SJSA1 (cell line): ENCODE results near the gene PRKACB. TPM values are rescaled to one million over a fixed set of nuclear protein-coding genes. Genes with fewer than 3 reads are reported as not detected.

Experiments used
- DNase-seq, 2 experiments: peaks; one replicate each; pipeline ENCODE4 v3.0.0-alpha.2; 2015 to 2020; ENCODE audit warnings: low spot score in 2 of 2, low read depth in 1 of 2
- H3K27ac ChIP-seq: fragments of 250-450 bp; sonication (Bioruptor Pico); 2 replicates; pipeline ENCODE4 v1.5.1; 2020; ENCODE audit warnings: mild to moderate bottlenecking, moderate library complexity
- H3K27me3 ChIP-seq: fragments of 250-450 bp; sonication (Bioruptor Pico); replicated peaks from 2 replicates; pipeline ENCODE4 v1.5.1; 2020; ENCODE audit warnings: mild to moderate bottlenecking, moderate library complexity
- H3K36me3 ChIP-seq: fragments of 250-450 bp; sonication (Bioruptor Pico); 2 replicates; pipeline ENCODE4 v1.5.1; 2020; ENCODE audit warnings: mild to moderate bottlenecking
- H3K4me1 ChIP-seq: fragments of 250-450 bp; sonication (Bioruptor Pico); replicated peaks from 2 replicates; pipeline ENCODE4 v1.6.1; 2021; ENCODE audit warnings: mild to moderate bottlenecking
- H3K4me3 ChIP-seq: fragments of 250-450 bp; sonication (Bioruptor Pico); 2 replicates; pipeline ENCODE4 v1.5.1; 2020; ENCODE audit warnings: mild to moderate bottlenecking
- H3K9me3 ChIP-seq: fragments of 250-450 bp; sonication (Bioruptor Pico); replicated peaks from 2 replicates; pipeline ENCODE4 v1.5.1; 2020; ENCODE audit warnings: mild to moderate bottlenecking
- total RNA-seq: library from RNA; depleted of rRNA; stranded (reverse); fragments of >200 nt; shearing (Covaris generic); gene quantifications from 2 replicates; pipeline ENCODE4 v1.2.3, GENCODE V29; 2014

The PRKACB gene
- total RNA-seq, 1 experiment from 2014 or later: 51.7 TPM

GRCh38 chr1:84253891-84254290 is 109.8 kb downstream of the PRKACB start:
- no peaks in the 10 kb centered on the region for H3K9me3 ChIP-seq
- no peak overlapping the region for H3K4me3 ChIP-seq
- H3K4me1 ChIP-seq: peaks cover 13% of the 10 kb centered on the region
- no peaks in the 10 kb centered on the region for H3K36me3 ChIP-seq
- DNase-seq: peak; percentile 72 to 73
- no peaks in the 10 kb centered on the region for H3K27me3 ChIP-seq
- H3K27ac ChIP-seq: no peak overlapping the region

GRCh38 chr1:84254703-84255238 is 110.7 kb downstream of the PRKACB start:
- H3K27ac ChIP-seq: no peak overlapping the region

GRCh38 chr1:84255582-84255981 is 111.5 kb downstream of the PRKACB start:
- H3K9me3 ChIP-seq: no peaks in the 10 kb centered on the region
- H3K27ac ChIP-seq: no peak overlapping the region
- H3K4me1 ChIP-seq: peaks cover 13% of the 10 kb centered on the region
- H3K36me3 ChIP-seq: no peaks in the 10 kb centered on the region
- no peaks in the 10 kb centered on the region for H3K27me3 ChIP-seq
- no peak overlapping the region for H3K4me3 ChIP-seq
- DNase-seq: no peak

More at GRCh38 chr1:84254703-84255238, 110.7 kb downstream of the PRKACB start:
- Histone ChIP-seq H3K9me3 (no peaks in the 10 kb centered on the region), H3K36me3 (no peaks in the 10 kb centered on the region), H3K4me1 (peaks cover 13% of the 10 kb centered on the region), H3K4me3 (no peak overlapping the region), H3K27me3 (no peaks in the 10 kb centered on the region)
- no peak for DNase-seq

GRCh38 chr1:84257617-84258016 is 113.5 kb downstream of the PRKACB start:
- Histone ChIP-seq H3K36me3 (no peaks in the 10 kb centered on the region), H3K9me3 (no peaks in the 10 kb centered on the region), H3K4me3 (no peak overlapping the region), H3K27ac (no peak overlapping the region), H3K27me3 (no peaks in the 10 kb centered on the region), H3K4me1 (peaks cover 17% of the 10 kb centered on the region)
- DNase-seq: no peak

GRCh38 chr1:84259376-84259775 is 115.3 kb downstream of the PRKACB start:
- Histone ChIP-seq H3K27ac (no peak overlapping the region), H3K36me3 (no peaks in the 10 kb centered on the region), H3K4me3 (no peak overlapping the region), H3K4me1 (peaks cover 5% of the 10 kb centered on the region), H3K9me3 (no peaks in the 10 kb centered on the region), H3K27me3 (no peaks in the 10 kb centered on the region)
- DNase-seq: no peak

GRCh38 chr1:84259989-84260388 is 115.9 kb downstream of the PRKACB start:
- no peak for DNase-seq
- Histone ChIP-seq H3K27me3 (no peaks in the 10 kb centered on the region), H3K9me3 (no peaks in the 10 kb centered on the region), H3K4me1 (peaks cover 4% of the 10 kb centered on the region), H3K4me3 (no peak overlapping the region), H3K27ac (no peak overlapping the region), H3K36me3 (no peaks in the 10 kb centered on the region)

GRCh38 chr1:84260852-84261518 is 116.9 kb downstream of the PRKACB start:
- peaks cover 4% of the 10 kb centered on the region for H3K4me1 ChIP-seq
- no peak for DNase-seq
- H3K36me3 ChIP-seq: no peaks in the 10 kb centered on the region
- H3K4me3 ChIP-seq: no peak overlapping the region
- no peaks in the 10 kb centered on the region for H3K27me3 ChIP-seq
- no peak overlapping the region for H3K27ac ChIP-seq
- H3K9me3 ChIP-seq: no peaks in the 10 kb centered on the region

GRCh38 chr1:84264961-84265360 is 120.9 kb downstream of the PRKACB start:
- H3K36me3 ChIP-seq: no peaks in the 10 kb centered on the region
- no peak for DNase-seq
- no peaks in the 10 kb centered on the region for H3K27me3 ChIP-seq
- no peak overlapping the region for H3K4me3 ChIP-seq
- peaks cover 4% of the 10 kb centered on the region for H3K4me1 ChIP-seq
- no peaks in the 10 kb centered on the region for H3K9me3 ChIP-seq
- H3K27ac ChIP-seq: no peak overlapping the region

- Histone ChIP-seq H3K9me3 (no peaks in the 10 kb centered on the region), H3K27me3 (no peaks in the 10 kb centered on the region), H3K36me3 (no peaks in the 10 kb centered on the region), H3K4me1 (peaks cover 1% of the 10 kb centered on the region; the same call in 1 of the 2 replicates), H3K4me3 (no peak overlapping the region), H3K27ac (no peak overlapping the region)
- no peak for DNase-seq
Observed at GRCh38 chr1:84265867-84266266, 121.8 kb downstream of the PRKACB start.

GRCh38 chr1:84266748-84267147 is 122.7 kb downstream of the PRKACB start:
- Histone ChIP-seq H3K9me3 (no peaks in the 10 kb centered on the region), H3K27ac (no peak overlapping the region), H3K4me3 (no peak overlapping the region), H3K36me3 (no peaks in the 10 kb centered on the region), H3K4me1 (peaks cover 7% of the 10 kb centered on the region), H3K27me3 (no peaks in the 10 kb centered on the region)
- DNase-seq: no peak

- DNase-seq: no peak
- H3K9me3 ChIP-seq: no peaks in the 10 kb centered on the region
Observed at GRCh38 chr1:84267476-84267875, 123.4 kb downstream of the PRKACB start.

GRCh38 chr1:84268346-84268745 is 124.3 kb downstream of the PRKACB start:
- Histone ChIP-seq H3K4me1 (peaks cover 7% of the 10 kb centered on the region), H3K9me3 (no peaks in the 10 kb centered on the region)
- DNase-seq: no peak

More at GRCh38 chr1:84267476-84267875, 123.4 kb downstream of the PRKACB start:
- no peaks in the 10 kb centered on the region for H3K27me3 ChIP-seq
- H3K27ac ChIP-seq: no peak overlapping the region
- H3K36me3 ChIP-seq: no peaks in the 10 kb centered on the region
- no peak overlapping the region for H3K4me3 ChIP-seq
- H3K4me1 ChIP-seq: peaks cover 7% of the 10 kb centered on the region

GRCh38 chr1:84269306-84269705 is 125.2 kb downstream of the PRKACB start:
- H3K36me3 ChIP-seq: no peaks in the 10 kb centered on the region
- H3K4me3 ChIP-seq: no peak overlapping the region
- H3K27ac ChIP-seq: no peak overlapping the region
- peaks cover 7% of the 10 kb centered on the region for H3K4me1 ChIP-seq
- DNase-seq: no peak
- no peaks in the 10 kb centered on the region for H3K9me3 ChIP-seq
- no peaks in the 10 kb centered on the region for H3K27me3 ChIP-seq

More at GRCh38 chr1:84268346-84268745, 124.3 kb downstream of the PRKACB start:
- H3K4me3 ChIP-seq: no peak overlapping the region
- no peaks in the 10 kb centered on the region for H3K36me3 ChIP-seq
- no peak overlapping the region for H3K27ac ChIP-seq
- no peaks in the 10 kb centered on the region for H3K27me3 ChIP-seq

- Histone ChIP-seq H3K27ac (no peak overlapping the region), H3K36me3 (no peaks in the 10 kb centered on the region), H3K9me3 (no peaks in the 10 kb centered on the region), H3K4me1 (peaks cover 7% of the 10 kb centered on the region), H3K27me3 (no peaks in the 10 kb centered on the region), H3K4me3 (no peak overlapping the region)
- peak in 1 of 2 experiments; percentile 28 for DNase-seq
Observed at GRCh38 chr1:84271441-84272151, 127.5 kb downstream of the PRKACB start.
